HepG2 (cell line): ENCODE measurements around the gene MAGT1. TPM values are rescaled to one million over a fixed set of nuclear protein-coding genes. Genes with fewer than 3 reads are reported as not detected.

Experiments used
- ATAD3A ChIP-seq: sonication (generic); formaldehyde crosslinking; IDR thresholded peaks from 2 replicates; pipeline ENCODE4 v1.4.0; 2020; ENCODE audit warnings: missing genetic modification reagents
- CC2D1A ChIP-seq: sonication (generic); formaldehyde crosslinking; IDR thresholded peaks from 2 replicates; pipeline ENCODE4 v1.8.1; 2023; ENCODE audit warnings: mild to moderate bottlenecking, missing genetic modification reagents
- ELF1 ChIP-seq: sonication (generic); formaldehyde crosslinking; IDR thresholded peaks from 2 replicates; pipeline ENCODE4 v1.4.0; 2020; ENCODE audit warnings: missing genetic modification reagents
- FOXA1 ChIP-seq, 2 experiments: fragments of 450-650 bp in 1 of 2; sonication (generic) in 1 of 2; formaldehyde crosslinking in 1 of 2; IDR thresholded peaks; 2 replicates each; pipeline versions ENCODE4 v1.4.0 to v1.6.1; 2016 to 2020; ENCODE audit warnings: missing genetic modification reagents in 1 of 2
- GTF2F1 ChIP-seq: fragments of 150-350 bp; IDR thresholded peaks from 2 replicates; pipeline ENCODE4 v1.6.1; 2014; ENCODE audit warnings: low read length
- HNRNPK ChIP-seq: fragments of 200-400 bp; formaldehyde crosslinking; IDR thresholded peaks from 2 replicates; pipeline ENCODE4 v1.6.1; 2018; ENCODE audit warnings: low read length, low read depth, moderate library complexity, mild to moderate bottlenecking; ENCODE audit not compliant: poor library complexity, severe bottlenecking
- IKZF1 ChIP-seq: fragments of 450-650 bp; IDR thresholded peaks from 2 replicates; pipeline ENCODE4 v1.7.1; 2016
- MAF1 ChIP-seq: sonication (generic); formaldehyde crosslinking; IDR thresholded peaks from 2 replicates; pipeline ENCODE4 v1.5.0; 2020; ENCODE audit warnings: missing genetic modification reagents, borderline replicate concordance
- NFE2 ChIP-seq: sonication (generic); formaldehyde crosslinking; IDR thresholded peaks from 2 replicates; pipeline ENCODE4 v1.4.0; 2020; ENCODE audit warnings: missing genetic modification reagents
- NFRKB ChIP-seq: fragments of 450-650 bp; IDR thresholded peaks from 2 replicates; pipeline ENCODE4 v1.6.1; 2017
- NFYC ChIP-seq: IDR thresholded peaks from 2 replicates; pipeline ENCODE4 v1.6.1; 2016; ENCODE audit warnings: missing genetic modification reagents, missing compliant biosample characterization
- POLR2AphosphoS2 ChIP-seq: IDR thresholded peaks from 2 replicates; pipeline ENCODE4 v1.6.1; 2011; ENCODE audit warnings: low read depth, low read length, improper control_type of control experiment
- PTBP1 ChIP-seq: fragments of 200-400 bp; formaldehyde crosslinking; IDR thresholded peaks from 2 replicates; pipeline ENCODE4 v1.6.1; 2018; ENCODE audit warnings: low read length, low read depth; ENCODE audit not compliant: poor library complexity, severe bottlenecking
- RFX5 ChIP-seq: IDR thresholded peaks from 2 replicates; pipeline ENCODE4 v1.6.1; 2011; ENCODE audit warnings: low read depth, low read length, improper control_type of control experiment
- SCMH1 ChIP-seq: sonication (generic); formaldehyde crosslinking; IDR thresholded peaks from 2 replicates; pipeline ENCODE4 v1.9.0; 2021; ENCODE audit warnings: missing genetic modification reagents, mild to moderate bottlenecking, borderline replicate concordance
- UBTF ChIP-seq: sonication (generic); formaldehyde crosslinking; IDR thresholded peaks from 2 replicates; pipeline ENCODE4 v1.4.0; 2020; ENCODE audit warnings: mild to moderate bottlenecking, missing genetic modification reagents
- YY1 ChIP-seq: IDR thresholded peaks from 2 replicates; pipeline ENCODE4 v1.6.1; 2011; ENCODE audit warnings: low read length, low read depth, moderate library complexity, mild to moderate bottlenecking; ENCODE audit not compliant: insufficient read depth, insufficient replicate concordance
- ZNF230 ChIP-seq: sonication (generic); formaldehyde crosslinking; IDR thresholded peaks from 2 replicates; pipeline ENCODE4 v1.4.0; 2020; ENCODE audit warnings: mild to moderate bottlenecking, missing genetic modification reagents
- ZNF430 ChIP-seq: sonication (generic); formaldehyde crosslinking; IDR thresholded peaks from 2 replicates; pipeline ENCODE4 v1.9.0; 2021; ENCODE audit warnings: mild to moderate bottlenecking, missing genetic modification reagents
- ZNF441 ChIP-seq: sonication (generic); formaldehyde crosslinking; IDR thresholded peaks from 2 replicates; pipeline ENCODE4 v1.7.0; 2021; ENCODE audit warnings: missing genetic modification reagents, borderline replicate concordance
- ZSCAN9 ChIP-seq: IDR thresholded peaks from 2 replicates; pipeline ENCODE4 v1.6.1; 2016; ENCODE audit warnings: borderline replicate concordance
- polyA plus RNA-seq, 8 experiments: library from polyadenylated mRNA; depleted of rRNA in 3 of 8; stranded (reverse) in 7 of 8; unstranded in 1 of 8; fragments of >200 nt; fragmentation: Illumina TruSeq in 4 of 8; extraction: Trizol in 4 of 8; gene quantifications; 2 replicates each; pipeline versions ENCODE4 v1.2.1 to v1.2.3, GENCODE V29; 2011 to 2016; ENCODE audit warnings: low read depth in 4 of 8, missing spikeins in 1 of 8, mixed read lengths in 1 of 8; ENCODE audit not compliant: insufficient read depth in 1 of 8
- total RNA-seq, 5 experiments: library from RNA; depleted of rRNA; stranded (reverse); fragments of >200 nt; fragmentation: Illumina TruSeq; extraction: Trizol; gene quantifications; 2 replicates each; pipeline ENCODE4 v1.2.3, GENCODE V29; 2016; ENCODE audit warnings: low read depth in 1 of 5
- TF ChIP-seq, protein P1 (sequence below): sonication (generic); formaldehyde crosslinking; IDR thresholded peaks from 2 replicates; pipeline ENCODE4 v1.4.0; 2020; ENCODE audit warnings: mild to moderate bottlenecking, missing genetic modification reagents
- TF ChIP-seq, protein P2 (sequence below): IDR thresholded peaks from 2 replicates; pipeline ENCODE4 v1.6.1; 2016
- TF ChIP-seq, protein P3 (sequence below): sonication (generic); formaldehyde crosslinking; IDR thresholded peaks from 2 replicates; pipeline ENCODE4; 2020; ENCODE audit warnings: missing genetic modification reagents, mild to moderate bottlenecking, borderline replicate concordance

Gene MAGT1
- total and polyA plus RNA-seq, 2 of the 13 experiments (the other 11 are each of a cell fraction or from before 2014, with no cell fraction given) = 38.0 to 75.0 TPM

- TF ChIP-seq FOXA1 (IDR thresholded peaks at IDR 0.05) (no peak), FOXA1 (CRISPR knock-in tag; IDR thresholded peaks at IDR 0.05) (no peak), ZNF230 (no peak), PTBP1 (no peak), ATAD3A (no peak), HNRNPK (no peak), ZSCAN9 (CRISPR knock-in tag) (no peak), SCMH1 (CRISPR knock-in tag) (no peak), IKZF1 (no peak), CC2D1A (CRISPR knock-in tag) (no peak), NFYC (CRISPR knock-in tag) (no peak), RFX5 (no peak), ZNF441 (no peak), POLR2AphosphoS2 (no peak), ZNF430 (0 out of 2 replicates have a peak, but pooled peaks have one; percentile 48), NFE2 (no peak), NFRKB (no peak), MAF1 (no peak), ELF1 (peak; percentile 89), GTF2F1 (no peak), UBTF (CRISPR knock-in tag) (no peak), YY1 (no peak)
- TF ChIP-seq, protein P1, sequence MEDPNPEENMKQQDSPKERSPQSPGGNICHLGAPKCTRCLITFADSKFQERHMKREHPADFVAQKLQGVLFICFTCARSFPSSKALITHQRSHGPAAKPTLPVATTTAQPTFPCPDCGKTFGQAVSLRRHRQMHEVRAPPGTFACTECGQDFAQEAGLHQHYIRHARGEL (CRISPR knock-in tag) = no peak
- TF ChIP-seq, protein P2, sequence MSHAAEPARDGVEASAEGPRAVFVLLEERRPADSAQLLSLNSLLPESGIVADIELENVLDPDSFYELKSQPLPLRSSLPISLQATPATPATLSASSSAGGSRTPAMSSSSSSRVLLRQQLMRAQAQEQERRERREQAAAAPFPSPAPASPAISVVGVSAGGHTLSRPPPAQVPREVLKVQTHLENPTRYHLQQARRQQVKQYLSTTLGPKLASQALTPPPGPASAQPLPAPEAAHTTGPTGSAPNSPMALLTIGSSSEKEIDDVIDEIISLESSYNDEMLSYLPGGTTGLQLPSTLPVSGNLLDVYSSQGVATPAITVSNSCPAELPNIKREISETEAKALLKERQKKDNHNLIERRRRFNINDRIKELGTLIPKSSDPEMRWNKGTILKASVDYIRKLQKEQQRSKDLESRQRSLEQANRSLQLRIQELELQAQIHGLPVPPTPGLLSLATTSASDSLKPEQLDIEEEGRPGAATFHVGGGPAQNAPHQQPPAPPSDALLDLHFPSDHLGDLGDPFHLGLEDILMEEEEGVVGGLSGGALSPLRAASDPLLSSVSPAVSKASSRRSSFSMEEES (CRISPR knock-in tag) = peak; percentile 82
- TF ChIP-seq, protein P3, sequence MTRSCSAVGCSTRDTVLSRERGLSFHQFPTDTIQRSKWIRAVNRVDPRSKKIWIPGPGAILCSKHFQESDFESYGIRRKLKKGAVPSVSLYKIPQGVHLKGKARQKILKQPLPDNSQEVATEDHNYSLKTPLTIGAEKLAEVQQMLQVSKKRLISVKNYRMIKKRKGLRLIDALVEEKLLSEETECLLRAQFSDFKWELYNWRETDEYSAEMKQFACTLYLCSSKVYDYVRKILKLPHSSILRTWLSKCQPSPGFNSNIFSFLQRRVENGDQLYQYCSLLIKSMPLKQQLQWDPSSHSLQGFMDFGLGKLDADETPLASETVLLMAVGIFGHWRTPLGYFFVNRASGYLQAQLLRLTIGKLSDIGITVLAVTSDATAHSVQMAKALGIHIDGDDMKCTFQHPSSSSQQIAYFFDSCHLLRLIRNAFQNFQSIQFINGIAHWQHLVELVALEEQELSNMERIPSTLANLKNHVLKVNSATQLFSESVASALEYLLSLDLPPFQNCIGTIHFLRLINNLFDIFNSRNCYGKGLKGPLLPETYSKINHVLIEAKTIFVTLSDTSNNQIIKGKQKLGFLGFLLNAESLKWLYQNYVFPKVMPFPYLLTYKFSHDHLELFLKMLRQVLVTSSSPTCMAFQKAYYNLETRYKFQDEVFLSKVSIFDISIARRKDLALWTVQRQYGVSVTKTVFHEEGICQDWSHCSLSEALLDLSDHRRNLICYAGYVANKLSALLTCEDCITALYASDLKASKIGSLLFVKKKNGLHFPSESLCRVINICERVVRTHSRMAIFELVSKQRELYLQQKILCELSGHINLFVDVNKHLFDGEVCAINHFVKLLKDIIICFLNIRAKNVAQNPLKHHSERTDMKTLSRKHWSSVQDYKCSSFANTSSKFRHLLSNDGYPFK (CRISPR knock-in tag) = no peak
These were observed 15.0 kb upstream of the MAGT1 start, which contains the start of gene ATP7A (continued) for GRCh38 chrX:77910108-77910840.
